ENCODE data around the gene KCNIP1.

The KCNIP1 gene

DNA sequence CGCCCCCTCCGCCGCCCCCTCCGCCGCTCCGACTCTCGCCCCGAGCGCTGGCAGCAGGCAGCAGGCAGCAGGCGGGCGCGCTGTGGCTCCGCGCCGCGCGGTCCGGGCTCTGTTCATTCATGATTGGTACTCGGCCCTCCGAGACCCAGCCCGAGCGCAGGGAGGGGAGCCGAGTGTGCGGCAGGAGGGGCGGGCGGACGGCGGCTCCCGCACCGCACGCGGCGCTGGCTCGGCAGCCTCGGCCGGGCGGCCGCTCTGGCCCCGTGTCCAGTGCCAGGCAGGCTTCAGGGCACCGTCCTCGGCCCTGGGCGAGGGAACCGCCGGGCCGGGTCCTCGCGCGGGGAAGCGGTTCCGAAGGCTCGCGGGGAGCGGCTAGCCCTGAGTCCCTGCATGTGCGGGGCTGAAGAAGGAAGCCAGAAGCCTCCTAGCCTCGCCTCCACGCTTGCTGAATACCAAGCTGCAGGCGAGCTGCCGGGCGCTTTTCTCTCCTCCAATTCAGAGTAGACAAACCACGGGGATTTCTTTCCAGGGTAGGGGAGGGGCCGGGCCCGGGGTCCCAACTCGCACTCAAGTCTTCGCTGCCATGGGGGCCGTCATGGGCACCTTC lies at the start of gene KCNIP1:
Gene KCNIP1, plus strand, starts transcription at position 31 of the 607 bp plus-strand sequence.
- in situ Hi-C loops (cut with MboI; ENCODE audit: low sequenced_read_pairs) = no loop called here

DNA sequence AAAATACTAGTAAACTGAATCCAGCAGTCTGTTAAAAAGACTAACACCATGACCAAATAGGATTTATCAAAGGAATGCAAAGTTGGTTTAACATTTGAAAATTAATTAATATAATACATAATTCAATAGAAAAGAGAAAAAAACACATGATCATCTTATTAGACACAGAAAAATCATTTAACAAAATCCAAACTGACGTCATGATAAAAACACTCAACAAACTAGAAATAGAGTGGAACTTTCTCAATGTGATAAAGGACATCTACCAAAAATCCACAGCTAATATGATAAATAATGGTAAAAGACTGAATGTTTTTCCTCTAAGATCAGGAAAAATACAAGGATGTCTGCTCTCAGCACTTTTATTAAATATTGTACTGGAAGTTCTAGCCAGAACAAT lies 40.4 kb upstream of the KCNIP1 start:
- in situ Hi-C loops (cut with MboI; ENCODE audit: low sequenced_read_pairs) = no loop called here

DNA sequence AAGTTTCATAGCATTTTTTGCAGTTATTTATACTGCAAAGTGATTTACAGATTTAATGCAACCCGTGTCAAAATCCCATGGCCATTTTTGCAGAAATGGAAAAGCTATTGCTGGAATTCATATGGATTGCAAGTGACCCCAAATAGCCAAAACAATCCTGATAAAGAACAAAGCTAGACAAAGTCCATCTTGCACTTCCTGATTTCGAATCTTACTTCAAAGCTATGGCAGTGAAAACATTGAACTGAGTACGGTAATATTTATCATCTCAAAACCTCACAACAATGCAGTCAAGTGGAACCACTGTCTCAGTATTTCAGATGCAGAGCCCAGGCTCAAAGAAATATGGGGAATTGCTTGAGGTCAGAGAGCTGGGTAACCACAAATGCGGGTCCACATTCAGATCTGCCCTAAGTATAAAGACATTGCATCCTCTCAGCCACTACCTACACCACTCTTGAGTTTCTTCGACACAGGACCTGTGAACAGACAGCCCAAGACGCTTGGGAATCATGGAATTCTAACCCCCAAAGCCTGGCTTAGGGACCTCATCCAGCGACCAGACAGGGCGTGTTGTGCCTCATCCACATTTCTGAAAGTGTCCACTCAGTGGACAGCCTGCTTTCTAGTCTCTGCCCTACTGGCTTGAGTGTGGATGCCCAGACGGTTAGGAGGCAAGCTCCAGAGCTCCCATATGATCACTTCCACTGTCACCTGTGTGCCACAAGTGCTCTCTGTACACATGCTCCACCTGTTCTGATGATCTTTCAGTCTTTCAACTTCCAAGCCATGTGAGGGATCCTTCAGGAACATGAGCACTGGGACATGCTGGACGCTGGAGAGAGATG lies 39.3 kb upstream of the KCNIP1 start:
- in situ Hi-C loops (cut with MboI; ENCODE audit: low sequenced_read_pairs) = no loop called here

DNA sequence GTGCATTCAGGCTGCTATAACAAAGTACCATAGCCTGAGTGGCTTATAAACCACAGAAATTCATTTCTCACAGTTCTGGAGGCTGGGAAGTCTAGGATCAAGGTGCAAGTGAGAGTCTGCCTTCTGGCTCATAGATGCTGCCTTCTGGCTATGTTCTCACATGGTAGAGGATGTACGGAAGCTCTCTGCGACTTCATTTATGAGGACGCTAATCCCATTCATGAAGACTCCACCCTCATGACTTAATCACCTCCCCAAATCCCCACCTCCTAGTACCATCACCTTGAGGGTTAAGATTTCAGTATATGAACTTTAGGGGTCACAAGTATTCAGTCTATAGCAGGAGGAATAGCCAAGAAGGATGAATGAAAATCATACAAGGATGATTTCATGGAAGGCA lies 37.3 kb upstream of the KCNIP1 start:
- in situ Hi-C loops (cut with MboI; ENCODE audit: low sequenced_read_pairs) = no loop called here

DNA sequence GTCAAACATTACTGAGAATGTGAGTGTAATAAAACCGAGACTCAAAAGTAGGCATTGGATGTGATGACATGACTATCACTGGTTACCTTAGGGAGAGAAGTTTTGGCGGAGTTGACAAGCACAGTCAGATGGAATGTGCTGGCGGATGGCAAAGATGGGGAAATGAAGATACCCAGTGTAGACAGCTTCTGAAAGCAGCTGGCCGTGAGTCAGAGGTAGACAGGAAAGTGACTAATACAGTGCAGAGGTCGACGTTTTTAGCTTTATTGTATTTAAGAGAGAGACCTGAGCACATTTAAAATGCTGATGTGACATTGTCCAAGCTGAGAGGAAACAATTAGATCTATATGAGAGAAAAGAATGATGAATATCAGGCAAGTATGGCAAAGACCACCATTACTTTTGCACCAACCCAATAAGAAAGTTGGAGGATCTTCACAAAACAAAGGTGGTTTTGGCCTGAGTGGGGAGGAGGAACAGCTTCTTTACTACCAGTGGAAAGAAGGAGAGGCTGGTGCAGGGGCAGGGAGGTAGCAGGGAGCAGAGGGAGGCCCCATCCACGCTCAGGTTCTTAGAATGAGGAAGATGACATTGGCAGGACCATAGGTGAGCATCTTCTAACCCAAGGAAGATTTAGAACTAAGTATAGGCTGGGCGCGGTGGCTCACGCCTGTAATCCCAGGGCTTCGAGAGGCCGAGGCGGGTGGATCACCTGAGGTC lies 36.7 kb upstream of the KCNIP1 start:
- in situ Hi-C loops (cut with MboI; ENCODE audit: low sequenced_read_pairs) = no loop called here

DNA sequence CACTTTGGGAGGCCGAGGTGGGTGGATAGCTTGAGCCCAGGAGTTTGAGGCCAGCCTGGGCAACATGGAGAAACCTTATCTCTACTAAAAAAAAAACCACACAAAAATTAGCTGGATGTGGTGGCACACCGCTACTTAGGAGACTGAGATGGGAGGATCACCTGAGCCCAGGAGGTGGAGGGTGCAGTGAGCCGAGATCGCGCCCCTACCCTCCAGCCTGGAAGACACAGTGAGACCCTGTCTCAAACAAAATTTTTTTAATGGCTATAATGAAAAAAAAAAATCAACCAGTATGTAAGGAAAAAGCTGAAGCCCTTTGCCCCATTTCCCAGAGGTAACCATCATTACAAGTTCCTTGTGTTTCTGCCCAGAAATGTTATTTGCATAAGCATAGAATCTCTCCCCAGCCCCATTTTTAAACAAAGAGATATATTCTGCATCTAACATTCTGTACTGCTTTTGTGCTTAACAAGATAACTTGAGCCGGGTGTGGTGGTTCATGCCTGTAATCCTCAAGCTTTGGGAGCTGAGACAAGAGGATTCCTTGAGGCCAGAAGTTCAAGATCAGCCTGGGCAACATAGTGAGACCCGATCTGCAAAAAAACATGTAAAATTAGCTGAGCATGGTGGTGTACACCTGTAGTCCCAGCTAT lies 35.1 kb upstream of the KCNIP1 start:
- in situ Hi-C loops (cut with MboI; ENCODE audit: low sequenced_read_pairs) = no loop called here

DNA sequence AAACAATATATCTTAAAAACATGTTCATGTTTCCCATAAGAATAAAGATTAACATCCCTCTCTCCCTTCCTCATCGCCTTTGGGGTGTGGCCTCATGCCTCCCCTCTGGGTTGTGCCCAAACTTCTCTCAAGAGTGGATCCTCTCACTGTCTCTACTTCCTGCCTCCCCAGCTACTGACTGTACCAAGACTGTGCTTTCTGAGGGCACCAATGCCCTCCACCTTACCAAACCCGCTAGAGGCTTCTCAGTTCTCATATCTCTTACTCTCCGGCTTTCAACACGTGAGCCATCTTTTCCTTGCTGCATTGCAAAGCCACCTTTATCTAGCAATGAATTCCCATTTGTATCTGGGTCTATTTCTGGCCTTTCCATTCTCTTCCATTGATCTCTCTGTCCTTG lies 34.4 kb upstream of the KCNIP1 start:
- in situ Hi-C loops (cut with MboI; ENCODE audit: low sequenced_read_pairs) = no loop called here

DNA sequence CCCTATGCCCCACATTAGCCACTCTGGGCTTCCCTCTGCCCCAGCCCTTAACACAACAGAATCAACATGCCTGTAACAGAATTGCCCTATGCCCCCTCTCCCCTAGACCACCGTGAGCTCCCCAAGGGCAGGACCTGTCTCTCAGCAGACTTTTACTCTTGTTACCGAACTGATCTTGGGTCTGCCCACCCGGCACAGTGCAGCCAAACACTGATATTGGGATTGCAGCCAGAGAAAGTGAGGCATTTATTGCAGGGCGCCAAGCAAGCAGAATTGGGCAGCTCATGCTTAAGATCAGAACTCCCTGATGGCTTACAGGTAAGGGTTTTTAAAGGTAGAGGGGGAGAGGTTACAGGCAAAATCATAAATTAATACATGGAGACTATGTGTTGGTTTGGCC lies 33.5 kb upstream of the KCNIP1 start:
- in situ Hi-C loops (cut with MboI; ENCODE audit: low sequenced_read_pairs) = no loop called here

DNA sequence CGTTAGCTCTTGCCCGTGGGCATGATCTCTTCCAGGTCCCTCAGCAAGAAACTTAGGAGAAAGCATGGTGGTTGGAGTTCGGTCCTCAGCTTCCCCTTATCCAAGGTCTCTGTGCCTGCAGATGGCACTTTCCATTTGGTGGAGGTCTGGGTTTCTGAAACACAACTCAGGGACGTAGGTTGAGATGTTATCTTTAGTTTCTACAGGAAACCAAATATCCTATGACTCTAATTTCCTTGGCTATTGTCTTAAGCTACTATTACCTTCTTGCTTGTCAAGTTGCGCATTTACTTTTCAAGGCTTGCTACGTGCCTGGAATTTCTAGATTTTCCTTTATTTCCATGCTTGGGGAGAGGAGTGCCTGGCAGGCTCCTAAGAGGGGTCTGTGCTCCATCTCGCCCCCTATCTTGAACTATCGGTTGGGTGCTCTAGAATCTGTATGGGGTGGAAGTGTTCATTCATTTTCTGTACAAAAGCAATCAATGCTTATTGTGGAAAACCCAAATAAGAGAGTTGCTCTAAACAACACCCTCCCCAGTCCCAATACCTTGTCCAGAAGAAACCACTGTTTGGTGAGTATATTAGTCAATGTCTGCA lies 32.9 kb upstream of the KCNIP1 start:
- in situ Hi-C loops (cut with MboI; ENCODE audit: low sequenced_read_pairs) = no loop called here

DNA sequence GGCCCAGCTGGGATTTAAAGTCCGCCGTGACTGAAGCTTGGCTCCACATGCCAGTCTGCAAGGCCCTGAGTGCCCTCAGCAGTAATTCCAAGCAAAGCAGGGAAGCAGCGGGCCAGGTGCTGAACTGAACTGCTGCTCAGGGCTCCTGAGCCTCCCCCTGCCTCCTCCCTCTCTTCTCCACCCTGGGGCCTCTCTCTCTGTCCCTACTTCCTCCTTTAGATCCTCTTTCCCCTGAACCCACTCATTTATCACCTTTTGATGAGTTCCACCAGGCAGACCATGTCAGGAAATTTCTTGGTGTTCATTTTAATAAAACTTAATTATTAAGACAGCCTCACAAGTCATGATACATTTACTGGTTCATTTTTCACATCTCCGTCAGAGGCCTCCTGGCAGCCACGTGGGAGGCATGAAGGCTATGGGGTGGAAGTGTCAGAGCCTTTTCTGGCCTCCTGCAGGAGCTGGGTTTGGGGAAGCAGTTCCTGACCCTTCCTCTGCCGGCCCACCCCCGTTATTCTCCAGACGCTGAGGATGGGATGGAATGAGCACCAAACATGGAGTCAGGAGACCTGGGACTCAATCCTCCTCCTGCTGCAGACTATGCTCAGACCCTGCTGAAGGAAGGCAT lies 32.2 kb upstream of the KCNIP1 start:
- in situ Hi-C loops (cut with MboI; ENCODE audit: low sequenced_read_pairs) = no loop called here

DNA sequence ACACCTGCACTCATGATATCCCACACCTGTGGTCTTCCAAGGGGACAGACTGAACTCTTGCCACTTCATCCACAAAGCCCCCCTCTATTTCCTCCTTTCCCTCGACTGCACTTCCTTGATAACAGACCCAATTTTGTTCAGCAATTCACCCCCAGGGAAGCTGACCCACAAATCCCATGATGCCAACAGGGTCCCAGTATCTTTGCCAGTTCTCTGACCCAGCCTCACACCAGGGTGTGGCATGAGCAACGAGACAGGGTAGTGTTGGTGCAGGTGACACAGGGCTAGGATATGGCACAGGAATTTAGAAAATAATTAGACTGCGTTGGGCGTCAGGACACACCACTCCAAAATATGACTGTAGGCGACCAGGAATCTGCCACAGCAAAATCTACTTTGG lies 30.2 kb upstream of the KCNIP1 start:
- in situ Hi-C loops (cut with MboI; ENCODE audit: low sequenced_read_pairs) = no loop called here

DNA sequence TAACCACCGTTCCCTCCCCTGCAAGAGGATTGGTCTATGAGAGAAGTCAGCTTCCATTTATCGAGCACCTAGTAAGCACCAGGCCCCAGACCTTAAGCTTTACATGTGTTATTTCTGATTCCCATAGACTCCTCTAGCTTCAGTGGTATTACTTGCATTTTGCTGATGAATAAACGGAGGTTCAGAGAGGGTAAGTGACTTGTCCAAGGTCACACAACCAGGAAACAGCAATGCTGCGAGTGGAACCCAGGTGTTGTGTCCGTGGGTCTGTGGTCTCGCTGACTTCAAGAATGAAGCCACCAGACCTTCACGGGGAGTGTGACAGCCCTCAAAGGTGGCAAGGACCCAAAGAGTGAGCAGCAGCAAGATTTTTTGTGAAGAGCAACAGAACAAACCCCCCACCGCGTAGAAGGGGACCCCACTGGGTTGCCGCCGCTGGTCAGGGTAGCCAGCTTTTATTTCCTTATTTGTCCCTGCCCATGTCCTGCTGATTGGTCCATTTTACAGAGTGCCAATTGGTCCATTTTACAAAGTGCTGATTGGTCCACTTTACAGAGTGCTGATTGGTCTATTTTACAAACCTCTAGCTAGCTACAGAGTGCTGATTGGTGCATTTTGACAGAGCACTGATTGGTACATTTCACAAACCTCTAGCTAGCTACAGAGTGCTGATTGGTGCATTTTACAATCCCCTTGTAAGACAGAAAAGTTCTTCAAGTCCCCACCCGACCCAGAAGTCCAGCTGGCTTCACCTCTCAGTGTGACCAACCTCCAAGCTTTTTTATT lies 29.1 kb upstream of the KCNIP1 start:
- in situ Hi-C loops (cut with MboI; ENCODE audit: low sequenced_read_pairs) = no loop called here

DNA sequence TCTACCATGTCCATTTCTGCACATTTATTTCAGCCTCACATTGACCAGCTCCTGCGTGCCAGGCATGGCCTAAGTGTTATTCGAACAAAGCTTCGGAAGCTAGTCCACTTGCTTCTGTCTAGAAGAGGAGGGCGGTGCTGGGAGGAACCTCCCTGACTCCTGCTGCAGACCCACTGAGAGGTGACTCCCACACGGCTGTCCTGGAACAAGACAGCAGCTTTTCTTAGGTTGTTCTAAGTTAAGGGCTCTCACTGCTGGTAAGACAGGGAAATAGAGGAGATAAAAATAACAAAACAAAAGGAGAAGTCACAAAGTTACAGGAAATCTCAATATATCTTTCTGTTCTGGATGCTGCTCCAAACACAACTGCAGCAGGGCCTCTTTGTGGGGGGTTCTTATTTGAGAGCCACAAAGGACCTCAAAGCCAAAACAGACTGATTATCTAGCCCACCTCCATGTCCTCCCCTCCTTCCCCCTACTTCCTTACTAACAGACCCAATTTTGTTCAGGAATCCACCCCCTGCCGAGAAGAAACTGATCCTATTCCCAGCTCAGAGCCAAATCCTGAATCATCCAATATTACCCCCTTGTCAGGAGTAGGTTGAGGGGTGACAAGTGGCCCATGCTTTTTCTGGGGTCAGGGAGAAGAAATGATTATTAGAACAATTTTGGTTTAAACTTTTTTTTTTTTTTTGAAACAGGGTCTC lies 28.4 kb upstream of the KCNIP1 start:
- in situ Hi-C loops (cut with MboI; ENCODE audit: low sequenced_read_pairs) = no loop called here

DNA sequence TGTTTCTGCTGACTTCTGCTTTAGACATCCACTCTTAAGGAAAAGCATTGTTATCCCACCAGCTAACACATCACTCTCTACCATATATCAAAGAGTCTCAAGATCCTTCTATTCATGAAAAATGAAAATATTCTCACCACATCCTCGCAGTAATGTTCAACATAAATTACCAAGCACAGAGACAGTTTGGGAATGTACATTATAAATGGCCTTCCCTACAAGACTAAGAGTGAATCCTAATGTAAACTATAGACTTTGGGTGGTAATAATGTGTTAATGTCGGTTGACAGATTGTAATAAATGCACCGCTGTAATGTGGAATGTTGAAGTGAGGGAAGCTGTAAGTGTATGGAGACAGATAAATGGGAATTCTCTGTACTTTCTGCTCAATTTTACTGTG lies 27.1 kb upstream of the KCNIP1 start:
- in situ Hi-C loops (cut with MboI; ENCODE audit: low sequenced_read_pairs) = no loop called here

DNA sequence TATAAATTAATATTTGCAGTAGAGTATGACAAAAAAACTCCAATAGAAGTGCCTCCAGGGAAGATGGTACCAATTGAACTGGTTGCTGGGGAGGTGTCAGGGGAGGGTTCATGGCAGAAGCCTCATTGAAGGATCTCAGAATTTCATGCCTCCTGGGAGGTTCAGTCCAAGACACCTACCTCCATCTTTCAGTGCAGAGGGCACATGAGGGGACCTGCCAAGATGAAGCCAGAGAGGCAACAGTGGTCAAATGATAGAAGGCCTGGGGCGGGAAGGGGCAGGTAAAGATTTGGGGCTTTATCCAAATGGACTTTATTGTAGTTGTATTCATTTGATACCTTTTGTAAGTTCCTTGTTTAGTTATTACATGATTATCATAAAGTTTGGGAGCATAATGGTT lies 25.9 kb upstream of the KCNIP1 start:
- in situ Hi-C loops (cut with MboI; ENCODE audit: low sequenced_read_pairs) = no loop called here

DNA sequence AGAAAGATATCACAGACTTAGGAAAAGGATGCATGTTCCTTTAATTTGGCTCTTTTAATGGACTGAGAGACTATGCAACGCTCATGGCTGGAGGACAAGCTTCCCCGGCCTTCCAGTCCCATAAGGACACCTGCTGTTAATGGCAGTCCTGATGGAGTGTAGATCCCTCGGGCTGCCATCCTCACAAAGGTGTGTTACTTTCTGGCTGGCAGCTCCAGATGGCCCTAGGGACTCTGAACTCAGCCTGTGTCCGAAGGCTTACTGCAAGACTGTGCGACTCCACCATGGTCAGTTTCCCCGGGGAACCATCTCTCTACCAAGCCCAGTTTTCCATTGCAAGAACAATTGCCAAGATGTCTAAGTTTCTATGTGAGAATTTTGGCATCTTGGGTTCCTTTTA lies 25.5 kb upstream of the KCNIP1 start:
- in situ Hi-C loops (cut with MboI; ENCODE audit: low sequenced_read_pairs) = no loop called here

DNA sequence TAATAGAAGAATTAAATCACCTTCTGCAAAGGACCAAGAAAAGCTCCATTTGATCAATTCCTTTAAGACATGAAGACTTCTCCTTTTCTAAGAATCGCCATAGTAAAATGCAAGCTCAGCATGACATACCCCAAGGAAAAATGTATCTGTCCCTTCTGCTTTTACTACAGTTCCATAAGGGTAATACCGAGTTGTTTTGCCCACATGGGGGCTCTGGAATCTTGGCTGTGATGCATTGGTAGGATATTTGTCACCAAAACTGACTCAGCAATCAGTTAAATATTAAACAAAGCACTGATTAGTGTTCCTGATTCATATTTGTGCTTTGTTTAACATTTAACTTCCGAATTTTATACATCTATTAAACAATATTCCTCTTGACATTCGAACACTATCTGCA lies 24.3 kb upstream of the KCNIP1 start:
- in situ Hi-C loops (cut with MboI; ENCODE audit: low sequenced_read_pairs) = no loop called here

DNA sequence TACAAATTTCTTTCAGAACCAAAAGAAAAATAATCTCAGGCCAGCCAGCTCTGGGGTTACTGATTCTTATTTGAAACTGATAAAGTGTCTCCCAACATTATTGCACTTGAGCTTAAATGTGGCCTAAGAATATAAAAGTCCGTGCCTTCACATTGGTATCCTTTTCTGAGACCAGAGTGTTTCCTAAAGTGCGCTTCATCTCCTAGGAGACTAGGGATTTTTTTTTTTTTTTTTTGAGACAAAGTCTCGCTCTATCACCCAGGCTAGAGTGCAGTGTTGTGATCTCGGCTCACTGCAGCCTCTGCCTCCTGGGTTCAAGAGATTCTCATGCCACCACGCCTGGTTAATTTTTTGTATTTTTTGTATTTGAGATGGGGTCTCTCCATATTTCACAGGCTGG lies 23.6 kb upstream of the KCNIP1 start:
- in situ Hi-C loops (cut with MboI; ENCODE audit: low sequenced_read_pairs) = no loop called here

DNA sequence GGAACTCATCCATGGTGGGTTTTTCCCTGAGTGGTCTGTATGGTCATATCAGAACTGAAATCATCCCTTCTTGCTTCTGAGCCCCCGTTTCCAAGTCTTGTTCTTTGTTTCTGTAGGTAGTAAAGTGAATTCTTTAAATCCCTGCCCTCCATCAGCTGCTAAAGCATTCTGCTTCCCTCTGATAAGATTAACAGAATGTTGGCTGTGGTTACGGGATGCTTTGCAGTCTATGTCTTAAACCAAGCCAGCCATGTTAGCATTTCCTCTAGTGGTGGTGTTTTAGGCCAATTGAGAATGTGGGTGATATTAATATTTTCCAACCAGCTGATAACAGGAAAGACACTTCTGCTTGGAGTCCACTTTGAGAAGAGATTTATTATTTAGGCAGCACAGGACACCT lies 22.0 kb upstream of the KCNIP1 start:
- in situ Hi-C loops (cut with MboI; ENCODE audit: low sequenced_read_pairs) = no loop called here
